HEK293 (cell line): ENCODE data around the gene ANP32B.

Experiments
- ZFP69B ChIP-seq: fragments of 450-650 bp; formaldehyde crosslinking; IDR thresholded peaks from 2 replicates; pipeline ENCODE4 v1.5.1; 2016; ENCODE audit warnings: missing biosample characterization, missing genetic modification characterization
- ZNF274 ChIP-seq, 2 experiments: fragments of 200-500 bp in 1 of 2; fragments of 450-650 bp in 1 of 2; sonication (Bioruptor generic) in 1 of 2; formaldehyde crosslinking in 1 of 2; IDR thresholded peaks; 2 replicates each; pipeline versions ENCODE4 v1.5.1 to v1.6.1; 2014 to 2016; ENCODE audit warnings: borderline replicate concordance in 1 of 2, inconsistent platforms in 1 of 2, low read length in 1 of 2, missing biosample characterization in 1 of 2, missing genetic modification characterization in 1 of 2
- TF ChIP-seq, protein P1 (sequence below): fragments of 450-650 bp; formaldehyde crosslinking; IDR thresholded peaks from 2 replicates; pipeline ENCODE4 v1.5.1; 2016; ENCODE audit warnings: missing biosample characterization, missing genetic modification characterization

DNA sequence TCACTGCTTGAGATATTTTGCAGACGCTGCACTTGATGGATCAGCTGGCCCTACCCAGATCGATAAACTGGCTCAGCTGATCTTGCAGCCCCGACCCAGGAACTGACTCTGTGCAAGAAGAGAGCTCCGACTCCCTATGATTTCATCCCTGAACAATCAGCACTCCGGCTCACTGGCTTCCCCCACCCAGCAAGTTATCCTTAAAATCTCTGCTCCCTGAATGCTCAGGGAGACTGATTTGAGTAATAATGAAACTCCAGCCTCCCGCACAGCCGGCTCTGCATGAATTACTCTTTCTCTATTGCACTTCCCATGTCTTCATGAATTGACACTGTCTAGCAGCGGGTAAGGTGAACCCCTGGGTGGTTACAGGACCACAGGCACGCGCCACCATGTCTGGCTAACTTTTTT is 56.5 kb downstream of the ANP32B start:
- no peak for TF ChIP-seq ZFP69B (tag by site-specific recombination)
- TF ChIP-seq, protein P1, sequence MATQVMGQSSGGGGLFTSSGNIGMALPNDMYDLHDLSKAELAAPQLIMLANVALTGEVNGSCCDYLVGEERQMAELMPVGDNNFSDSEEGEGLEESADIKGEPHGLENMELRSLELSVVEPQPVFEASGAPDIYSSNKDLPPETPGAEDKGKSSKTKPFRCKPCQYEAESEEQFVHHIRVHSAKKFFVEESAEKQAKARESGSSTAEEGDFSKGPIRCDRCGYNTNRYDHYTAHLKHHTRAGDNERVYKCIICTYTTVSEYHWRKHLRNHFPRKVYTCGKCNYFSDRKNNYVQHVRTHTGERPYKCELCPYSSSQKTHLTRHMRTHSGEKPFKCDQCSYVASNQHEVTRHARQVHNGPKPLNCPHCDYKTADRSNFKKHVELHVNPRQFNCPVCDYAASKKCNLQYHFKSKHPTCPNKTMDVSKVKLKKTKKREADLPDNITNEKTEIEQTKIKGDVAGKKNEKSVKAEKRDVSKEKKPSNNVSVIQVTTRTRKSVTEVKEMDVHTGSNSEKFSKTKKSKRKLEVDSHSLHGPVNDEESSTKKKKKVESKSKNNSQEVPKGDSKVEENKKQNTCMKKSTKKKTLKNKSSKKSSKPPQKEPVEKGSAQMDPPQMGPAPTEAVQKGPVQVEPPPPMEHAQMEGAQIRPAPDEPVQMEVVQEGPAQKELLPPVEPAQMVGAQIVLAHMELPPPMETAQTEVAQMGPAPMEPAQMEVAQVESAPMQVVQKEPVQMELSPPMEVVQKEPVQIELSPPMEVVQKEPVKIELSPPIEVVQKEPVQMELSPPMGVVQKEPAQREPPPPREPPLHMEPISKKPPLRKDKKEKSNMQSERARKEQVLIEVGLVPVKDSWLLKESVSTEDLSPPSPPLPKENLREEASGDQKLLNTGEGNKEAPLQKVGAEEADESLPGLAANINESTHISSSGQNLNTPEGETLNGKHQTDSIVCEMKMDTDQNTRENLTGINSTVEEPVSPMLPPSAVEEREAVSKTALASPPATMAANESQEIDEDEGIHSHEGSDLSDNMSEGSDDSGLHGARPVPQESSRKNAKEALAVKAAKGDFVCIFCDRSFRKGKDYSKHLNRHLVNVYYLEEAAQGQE (tag by site-specific recombination) = no peak
- TF ChIP-seq ZNF274 (IDR thresholded peaks at IDR 0.05; ENCODE audit: low read length) = no peak
- no peak for TF ChIP-seq ZNF274 (tag by site-specific recombination; IDR thresholded peaks at IDR 0.05; ENCODE audit: borderline replicate concordance)
